GM19023 (cell line): ENCODE measurements around the gene SETD9.

Experiments used
- ATAC-seq: cut with Tn5 transposase; IDR thresholded peaks from one replicate; pipeline ENCODE4 v1.9.1; 2021; ENCODE audit warnings: mild to moderate bottlenecking, moderate library complexity; ENCODE audit not compliant: unreplicated experiment

The SETD9 gene, protein sequence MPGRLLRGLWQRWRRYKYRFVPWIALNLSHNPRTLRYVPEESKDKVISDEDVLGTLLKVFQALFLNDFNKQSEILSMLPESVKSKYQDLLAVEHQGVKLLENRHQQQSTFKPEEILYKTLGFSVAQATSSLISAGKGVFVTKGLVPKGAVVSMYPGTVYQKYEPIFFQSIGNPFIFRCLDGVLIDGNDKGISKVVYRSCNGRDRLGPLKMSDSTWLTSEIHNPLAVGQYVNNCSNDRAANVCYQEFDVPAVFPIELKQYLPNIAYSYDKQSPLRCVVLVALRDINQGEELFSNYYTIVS

GRCh38 chr5:56909294-56910209 is at the start of gene SETD9:
TSS of gene SETD9 (plus strand) at chr5:56909596. CDS start at chr5:56909646, 50 bp downstream.
- peak; percentile 86 for ATAC-seq

DNA sequence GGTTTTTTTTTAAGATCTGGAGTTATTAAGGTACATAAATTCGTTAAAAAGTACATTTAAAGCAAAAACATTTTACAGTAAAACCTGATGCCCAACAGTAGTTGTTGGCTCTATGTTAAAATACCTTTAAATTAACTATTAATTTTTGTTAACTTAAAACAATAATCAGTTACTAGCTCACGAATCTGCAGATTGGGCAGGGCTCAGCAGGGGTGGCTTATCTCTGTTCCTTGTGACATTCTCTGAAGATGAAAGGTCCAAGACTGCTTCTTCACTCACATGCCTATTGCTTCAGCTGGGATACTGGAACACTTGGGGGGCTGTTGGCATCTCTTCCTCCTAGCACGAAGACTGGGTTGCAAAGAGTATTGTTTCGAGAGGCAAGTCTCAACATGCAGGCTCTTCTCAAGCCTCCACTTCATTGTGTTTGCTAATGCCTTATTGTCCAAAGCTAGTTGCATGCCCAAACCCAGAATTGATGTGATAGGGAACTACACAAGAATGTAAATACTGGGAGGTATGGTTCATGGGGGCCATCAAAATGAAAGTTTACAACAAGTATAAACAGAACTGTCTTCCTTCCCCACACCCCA is 47.4 kb upstream of the SETD9 start:
- no peak for ATAC-seq

DNA sequence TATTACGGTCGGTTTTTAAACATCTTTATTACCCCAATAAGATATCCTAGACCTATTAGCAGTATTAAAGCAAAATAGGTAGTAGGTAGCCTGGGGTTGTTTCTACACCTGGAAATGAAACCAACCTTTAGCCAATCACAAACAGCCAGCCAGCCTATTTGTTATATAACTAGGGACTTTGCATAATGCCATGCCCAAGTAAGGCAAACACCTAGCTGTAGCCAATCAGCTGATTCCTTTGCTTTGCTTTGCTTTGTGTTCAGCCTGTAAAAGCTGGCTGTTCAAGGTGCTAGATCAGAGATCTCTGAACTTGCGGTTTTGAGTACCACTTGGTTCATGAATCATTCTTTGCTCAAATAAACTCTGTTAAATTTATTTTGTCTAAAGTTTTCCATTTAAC is 46.5 kb upstream of the SETD9 start:
- ATAC-seq, result no peak

GRCh38 chr5:56871777-56872176 is 37.6 kb upstream of the SETD9 start:
- no peak for ATAC-seq

GRCh38 chr5:56873056-56873455 is 36.3 kb upstream of the SETD9 start:
- no peak for ATAC-seq

DNA sequence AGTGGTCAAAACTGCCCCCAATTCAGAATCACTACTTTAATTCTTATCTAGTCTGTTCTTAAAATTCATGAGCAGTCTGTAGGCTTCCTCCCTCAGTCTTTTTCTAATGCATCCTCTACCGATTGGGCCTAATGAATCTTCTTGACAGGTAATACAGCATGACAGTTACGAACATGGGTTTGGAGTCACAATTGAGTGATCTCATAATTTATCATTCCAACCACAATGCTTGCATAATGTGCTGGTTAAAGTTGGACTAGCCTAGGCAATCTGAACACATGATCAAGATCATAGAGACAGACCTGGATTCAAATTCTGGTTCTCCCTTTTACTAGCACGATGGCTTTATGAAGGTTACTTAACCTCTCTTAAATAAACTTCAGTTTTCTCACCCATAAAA is 33.1 kb upstream of the SETD9 start:
- ATAC-seq, result no peak

DNA sequence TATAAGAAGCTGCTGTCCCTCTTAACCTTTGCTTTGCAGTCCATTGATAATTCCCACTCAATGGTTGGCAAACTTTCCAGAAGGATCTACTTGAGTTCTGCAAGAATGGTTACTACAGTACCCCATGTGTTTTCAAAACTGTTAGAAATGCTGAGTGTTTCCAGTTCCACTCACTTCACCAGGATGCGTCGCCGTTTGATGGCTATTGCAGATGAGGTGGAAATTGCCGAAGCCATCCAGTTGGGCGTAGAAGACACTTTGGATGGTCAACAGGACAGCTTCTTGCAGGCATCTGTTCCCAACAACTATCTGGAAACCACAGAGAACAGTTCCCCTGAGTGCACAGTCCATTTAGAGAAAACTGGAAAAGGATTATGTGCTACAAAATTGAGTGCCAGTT is 27.8 kb upstream of the SETD9 start:
- ATAC-seq, result no peak

GRCh38 chr5:56893251-56893951 is 16.0 kb upstream of the SETD9 start:
- no peak for ATAC-seq

- no peak for ATAC-seq
These were observed 12.6 kb upstream of the SETD9 start for GRCh38 chr5:56896763-56897162.

GRCh38 chr5:56898213-56898612 is 11.2 kb upstream of the SETD9 start:
- no peak for ATAC-seq

DNA sequence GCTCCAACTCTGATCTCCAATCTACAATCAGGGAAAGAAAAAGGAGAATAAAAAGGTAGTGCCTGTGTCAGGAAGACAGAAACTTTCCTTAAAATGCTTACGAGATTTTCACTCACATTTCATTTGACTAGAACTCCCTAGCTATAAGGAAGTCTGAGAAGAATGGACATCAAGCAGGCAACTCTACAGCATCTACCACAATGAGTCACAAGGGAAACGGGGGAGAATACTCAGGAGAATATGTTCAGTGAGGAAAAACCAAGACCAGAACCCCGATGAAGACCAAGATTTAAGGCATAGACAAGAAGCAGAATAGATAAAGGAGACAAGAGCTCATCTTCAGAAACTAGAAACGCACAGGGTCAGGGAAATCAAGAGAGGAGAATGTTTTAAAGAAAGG is 9.0 kb upstream of the SETD9 start:
- ATAC-seq, result no peak

DNA sequence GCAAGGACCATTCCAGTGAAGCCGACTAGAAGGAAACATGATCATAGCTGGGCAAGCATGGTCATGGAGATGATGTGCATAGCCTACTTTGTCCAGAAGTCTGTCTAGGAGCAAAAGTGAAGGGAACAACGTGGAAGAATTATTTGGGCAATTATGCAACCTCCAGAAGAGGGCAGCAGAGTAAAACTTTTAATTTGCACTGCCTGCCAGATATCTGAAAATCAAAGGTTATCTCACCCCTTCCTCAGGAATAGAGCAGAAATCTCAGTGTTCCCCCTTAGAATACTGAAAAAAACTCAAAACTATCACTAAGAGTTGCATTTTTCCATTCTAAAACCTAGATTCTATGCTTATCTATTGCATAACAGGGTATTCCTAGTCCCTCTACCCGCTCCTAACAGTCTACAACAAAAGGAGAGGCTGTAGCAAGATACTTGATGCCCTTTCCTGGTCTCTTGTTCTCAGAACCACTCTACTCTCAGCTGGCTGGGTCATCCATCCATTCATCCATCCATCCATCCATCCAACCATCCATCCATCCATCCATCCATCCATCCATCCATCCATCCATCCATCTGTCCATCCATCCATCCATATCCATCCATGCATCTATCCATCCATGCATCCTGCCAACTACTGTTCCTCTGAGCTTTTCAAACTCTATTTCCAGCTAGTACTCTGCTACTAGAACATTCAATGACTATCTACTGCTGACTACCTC is 8.4 kb upstream of the SETD9 start:
- no peak for ATAC-seq

DNA sequence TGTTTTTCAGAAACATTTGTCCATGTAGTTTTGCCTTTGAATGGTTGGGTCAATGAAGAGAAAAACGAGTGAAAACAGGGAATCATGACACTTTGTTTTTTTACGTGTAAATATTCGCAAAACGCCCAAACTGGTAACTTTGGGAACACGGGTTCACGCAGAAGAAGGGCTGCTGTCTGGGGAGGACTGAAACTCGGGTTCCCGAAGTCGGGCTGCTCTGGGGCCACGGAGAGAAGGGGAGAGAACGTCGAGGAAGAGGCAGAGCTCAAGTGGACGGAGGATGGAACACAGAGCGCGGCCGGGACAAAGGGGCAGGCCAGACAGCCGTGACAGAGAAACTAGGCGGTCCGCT is 478 bp upstream of the SETD9 start:
- peak; percentile 36 for ATAC-seq

GRCh38 chr5:56910210-56910965 is 992 bp downstream of the SETD9 start:
- ATAC-seq, result peak; percentile 23

- ATAC-seq, result no peak
These were observed 4.4 kb downstream of the SETD9 start for GRCh38 chr5:56913766-56914165.

- no peak for ATAC-seq
These were observed 5.3 kb downstream of the SETD9 start for GRCh38 chr5:56914678-56915077.

GRCh38 chr5:56917534-56917933 is 8.1 kb downstream of the SETD9 start:
- no peak for ATAC-seq

- no peak for ATAC-seq
These were observed 8.7 kb downstream of the SETD9 start for GRCh38 chr5:56918054-56918453.

- no peak for ATAC-seq
These were observed 10.7 kb downstream of the SETD9 start for GRCh38 chr5:56919942-56920662.
